ENCODE data around the gene ALKBH8.
"Not testable (repeated sequence)": the region's sequence is repeated elsewhere in the genome, so short reads cannot be mapped to it uniquely, and the experiment has no call there.

Gene ALKBH8

DNA sequence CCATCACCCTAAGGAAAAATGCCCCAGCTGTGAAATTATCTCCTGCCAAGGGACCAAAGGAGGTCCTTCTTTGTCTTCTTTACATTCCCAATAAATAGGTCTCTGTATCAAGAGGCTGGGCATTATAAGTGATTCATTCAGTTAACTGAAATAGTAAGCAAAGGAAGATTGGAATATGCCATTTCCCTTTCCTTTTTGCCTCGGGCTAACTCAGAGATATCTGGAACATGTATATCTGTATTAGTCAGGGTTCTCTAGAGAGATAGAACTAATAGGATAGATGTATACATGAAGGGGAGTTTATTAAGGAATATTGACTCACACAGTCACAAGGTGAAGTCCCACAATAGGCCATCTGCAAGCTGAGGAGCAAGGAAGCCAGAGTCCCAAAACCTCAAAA lies 92.6 kb downstream of the ALKBH8 start:
- TF ChIP-seq, protein P1, sequence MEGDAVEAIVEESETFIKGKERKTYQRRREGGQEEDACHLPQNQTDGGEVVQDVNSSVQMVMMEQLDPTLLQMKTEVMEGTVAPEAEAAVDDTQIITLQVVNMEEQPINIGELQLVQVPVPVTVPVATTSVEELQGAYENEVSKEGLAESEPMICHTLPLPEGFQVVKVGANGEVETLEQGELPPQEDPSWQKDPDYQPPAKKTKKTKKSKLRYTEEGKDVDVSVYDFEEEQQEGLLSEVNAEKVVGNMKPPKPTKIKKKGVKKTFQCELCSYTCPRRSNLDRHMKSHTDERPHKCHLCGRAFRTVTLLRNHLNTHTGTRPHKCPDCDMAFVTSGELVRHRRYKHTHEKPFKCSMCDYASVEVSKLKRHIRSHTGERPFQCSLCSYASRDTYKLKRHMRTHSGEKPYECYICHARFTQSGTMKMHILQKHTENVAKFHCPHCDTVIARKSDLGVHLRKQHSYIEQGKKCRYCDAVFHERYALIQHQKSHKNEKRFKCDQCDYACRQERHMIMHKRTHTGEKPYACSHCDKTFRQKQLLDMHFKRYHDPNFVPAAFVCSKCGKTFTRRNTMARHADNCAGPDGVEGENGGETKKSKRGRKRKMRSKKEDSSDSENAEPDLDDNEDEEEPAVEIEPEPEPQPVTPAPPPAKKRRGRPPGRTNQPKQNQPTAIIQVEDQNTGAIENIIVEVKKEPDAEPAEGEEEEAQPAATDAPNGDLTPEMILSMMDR (IDR thresholded peaks at IDR 0.05) = no peak
- H3K36me3 ChIP-seq (ENCODE audit: control insufficient read depth, insufficient read depth, low read length) = no peaks in the 10 kb centered on the region
- no peaks in the 10 kb centered on the region for H3K27me3 ChIP-seq (ENCODE audit: control insufficient read depth, insufficient read depth, low read length)
- H2AFZ ChIP-seq = no peak overlapping the region
- H3K9ac ChIP-seq = no peak overlapping the region
- no peaks in the 10 kb centered on the region for H3K4me1 ChIP-seq
- no peak overlapping the region for H3K27ac ChIP-seq
- no peaks in the 10 kb centered on the region for H3K79me2 ChIP-seq
- H3K4me2 ChIP-seq (ENCODE audit: low read length) = no peak overlapping the region
- H3K4me3 ChIP-seq (ENCODE audit: low read depth, low read length) = no peak overlapping the region
- H3K9me3 ChIP-seq (ENCODE audit: control insufficient read depth, low read length) = no peaks in the 10 kb centered on the region

- H3K4me3 ChIP-seq (ENCODE audit: low read depth, low read length) = no peak overlapping the region
- H3K9me3 ChIP-seq (ENCODE audit: control insufficient read depth, low read length) = no peaks in the 10 kb centered on the region
- TF ChIP-seq, protein P1 (IDR thresholded peaks at IDR 0.05) = no peak
- H3K27ac ChIP-seq = no peak overlapping the region
- H3K9ac ChIP-seq = no peak overlapping the region
- no peaks in the 10 kb centered on the region for H3K27me3 ChIP-seq (ENCODE audit: control insufficient read depth, insufficient read depth, low read length)
- H3K4me1 ChIP-seq = no peaks in the 10 kb centered on the region
- H2AFZ ChIP-seq = no peak overlapping the region
- H3K4me2 ChIP-seq (ENCODE audit: low read length) = no peak overlapping the region
- no peaks in the 10 kb centered on the region for H3K36me3 ChIP-seq (ENCODE audit: control insufficient read depth, insufficient read depth, low read length)
- H3K79me2 ChIP-seq = no peaks in the 10 kb centered on the region
These were observed 96.9 kb downstream of the ALKBH8 start for GRCh38 chr11:107468596-107468995.

GRCh38 chr11:107467696-107468095 lies 97.8 kb downstream of the ALKBH8 start:
- H2AFZ ChIP-seq = no peak overlapping the region
- H3K27ac ChIP-seq = no peak overlapping the region
- no peak overlapping the region for H3K4me3 ChIP-seq (ENCODE audit: low read depth, low read length)
- TF ChIP-seq, protein P1 (IDR thresholded peaks at IDR 0.05) = no peak
- no peaks in the 10 kb centered on the region for H3K9me3 ChIP-seq (ENCODE audit: control insufficient read depth, low read length)
- H3K4me1 ChIP-seq = no peaks in the 10 kb centered on the region
- no peak overlapping the region for H3K4me2 ChIP-seq (ENCODE audit: low read length)
- no peaks in the 10 kb centered on the region for H3K27me3 ChIP-seq (ENCODE audit: control insufficient read depth, insufficient read depth, low read length)
- H3K36me3 ChIP-seq (ENCODE audit: control insufficient read depth, insufficient read depth, low read length) = no peaks in the 10 kb centered on the region
- no peak overlapping the region for H3K9ac ChIP-seq
- H3K79me2 ChIP-seq = no peaks in the 10 kb centered on the region

DNA sequence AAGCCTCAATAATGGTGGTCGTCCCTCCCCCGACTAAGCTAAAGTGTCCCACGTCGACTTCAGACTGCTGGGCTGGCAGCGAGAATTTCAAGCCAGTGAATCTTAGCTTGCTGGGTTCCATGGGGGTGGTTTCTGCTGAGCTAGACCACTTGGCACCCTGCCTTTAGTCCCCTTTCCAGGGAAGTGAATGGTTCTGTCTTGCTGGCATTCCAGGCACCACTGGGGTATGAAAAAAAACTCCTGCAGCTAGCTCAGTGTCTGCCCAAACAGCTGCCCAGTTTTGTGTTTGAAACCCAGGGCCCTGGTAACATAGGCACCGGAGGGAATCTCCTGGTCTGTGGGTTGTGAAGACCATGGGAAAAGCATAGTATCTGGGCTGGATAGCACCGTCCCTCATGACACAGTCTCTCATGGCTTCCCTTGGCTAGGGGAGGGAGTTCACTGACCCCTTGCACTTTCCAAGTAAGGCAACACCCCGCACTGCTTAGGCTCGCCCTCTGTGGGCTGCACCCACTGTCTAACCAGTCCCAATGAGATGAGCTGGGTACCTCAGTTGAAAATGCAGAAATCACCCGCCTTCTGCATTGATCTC lies 99.2 kb downstream of the ALKBH8 start:
- not testable (repeated sequence) for H2AFZ ChIP-seq; H3K79me2 ChIP-seq; H3K4me3 ChIP-seq (ENCODE audit: low read depth, low read length); H3K9ac ChIP-seq; H3K4me2 ChIP-seq (ENCODE audit: low read length); H3K4me1 ChIP-seq; H3K27ac ChIP-seq; H3K9me3 ChIP-seq (ENCODE audit: control insufficient read depth, low read length); H3K36me3 ChIP-seq (ENCODE audit: control insufficient read depth, insufficient read depth, low read length); H3K27me3 ChIP-seq (ENCODE audit: control insufficient read depth, insufficient read depth, low read length)

GRCh38 chr11:107457558-107458271 lies 107.8 kb downstream of the ALKBH8 start, which contains the start of gene CWF19L2:
TSS of gene CWF19L2 (minus strand) at chr11:107457825. CDS start at chr11:107457816, 9 bp downstream.
- TF ChIP-seq, protein P1 (IDR thresholded peaks at IDR 0.05) = no peak
- peaks cover 4% of the 10 kb centered on the region for H3K79me2 ChIP-seq
- H3K27me3 ChIP-seq (ENCODE audit: control insufficient read depth, insufficient read depth, low read length) = no peaks in the 10 kb centered on the region

More at GRCh38 chr11:107457558-107458271, 107.8 kb downstream of the ALKBH8 start, which contains the start of gene CWF19L2:
- Histone ChIP-seq H3K9me3 (ENCODE audit: control insufficient read depth, low read length) (no peaks in the 10 kb centered on the region), H3K4me1 (peaks cover 4% of the 10 kb centered on the region), H3K4me3 (ENCODE audit: low read depth, low read length) (peak within 1 kb of the TSS; percentile 61), H3K4me2 (ENCODE audit: low read length) (peak within 1 kb of the TSS; percentile 74), H3K36me3 (ENCODE audit: control insufficient read depth, insufficient read depth, low read length) (no peaks in the 10 kb centered on the region), H3K27ac (peak within 1 kb of the TSS; percentile 67), H2AFZ (peak within 1 kb of the TSS; percentile 93), H3K9ac (peak within 1 kb of the TSS; percentile 37)
